Stimulated activated CD4-positive, alpha-beta T cell treated with anti-CD3 and anti-CD28 coated beads, TNF-alpha, amount 100 ng/mL, for 48 hours (primary cell): ENCODE results near the gene SNRNP40.
A peak's percentile ranks its signal among the peaks of the same experiment; 100 is the strongest.
"Not testable (repeated sequence)": the region's sequence is repeated elsewhere in the genome, so short reads cannot be mapped to it uniquely, and the experiment has no call there.

Experiments used
- DNase-seq, 3 donors: peaks; one replicate each; pipeline ENCODE4 v3.0.0-alpha.2; 2020; ENCODE audit warnings: low read depth in 3 of 3

SNRNP40 gene

GRCh38 chr1:31296486-31297276, at the start of gene SNRNP40, which contains the start of gene ZCCHC17:
Gene SNRNP40, minus strand, starts transcription at chr1:31296788. Its CDS starts 37 bp downstream, at chr1:31296751.
Gene ZCCHC17, plus strand, starts transcription at chr1:31297032. Its CDS starts 13,067 bp downstream, at chr1:31310099.
- peak; percentile 84 to 93 (median 84) for DNase-seq

GRCh38 chr1:31345635-31346034, 49.0 kb upstream of the SNRNP40 start:
- no peak for DNase-seq

GRCh38 chr1:31344503-31344902, 47.9 kb upstream of the SNRNP40 start:
- DNase-seq, result no peak

- no peak for DNase-seq
Observed at GRCh38 chr1:31336687-31337467, 40.3 kb upstream of the SNRNP40 start.

GRCh38 chr1:31335007-31335406, 38.4 kb upstream of the SNRNP40 start:
- no peak for DNase-seq

GRCh38 chr1:31327381-31327780, 30.8 kb upstream of the SNRNP40 start:
- DNase-seq, result no peak

- no peak for DNase-seq
Observed at GRCh38 chr1:31326461-31326860, 29.9 kb upstream of the SNRNP40 start.

GRCh38 chr1:31324992-31325391, 28.4 kb upstream of the SNRNP40 start:
- no peak for DNase-seq

GRCh38 chr1:31324093-31324492, 27.5 kb upstream of the SNRNP40 start:
- no peak for DNase-seq

- no peak for DNase-seq
Observed at GRCh38 chr1:31318146-31318545, 21.6 kb upstream of the SNRNP40 start.

- DNase-seq, result no peak
Observed at GRCh38 chr1:31315902-31316301, 19.3 kb upstream of the SNRNP40 start.

GRCh38 chr1:31310198-31310597, 13.6 kb upstream of the SNRNP40 start:
- no peak for DNase-seq

- no peak for DNase-seq
Observed at GRCh38 chr1:31308036-31308435, 11.4 kb upstream of the SNRNP40 start.

GRCh38 chr1:31306278-31306677, 9.7 kb upstream of the SNRNP40 start:
- no peak for DNase-seq

- DNase-seq, result no peak
Observed at GRCh38 chr1:31302709-31303441, 6.3 kb upstream of the SNRNP40 start.

- DNase-seq, result no peak
Observed at GRCh38 chr1:31300193-31300592, 3.6 kb upstream of the SNRNP40 start.

GRCh38 chr1:31299365-31299764, 2.8 kb upstream of the SNRNP40 start:
- DNase-seq, result no peak

GRCh38 chr1:31297277-31298247, 974 bp upstream of the SNRNP40 start:
- DNase-seq, result no peak

GRCh38 chr1:31295874-31296485, 608 bp downstream of the SNRNP40 start:
- no peak for DNase-seq

GRCh38 chr1:31289021-31289420, 7.6 kb downstream of the SNRNP40 start:
- no peak for DNase-seq

GRCh38 chr1:31287791-31288190, 8.8 kb downstream of the SNRNP40 start:
- DNase-seq, result not testable (repeated sequence)
